B cell (primary cell): ENCODE measurements around the gene SSPN.

ENCODE experiments used
- CTCF ChIP-seq: fragments of 200-600 bp; IDR thresholded peaks from one replicate; pipeline ENCODE4 v1.8.0; 2022; ENCODE audit warnings: antibody characterized with exemption, mild to moderate bottlenecking
- EZH2 ChIP-seq: IDR thresholded peaks from 2 replicates; pipeline ENCODE4 v1.6.1; 2012; ENCODE audit warnings: borderline replicate concordance, low read depth, mild to moderate bottlenecking, moderate library complexity, low read length; ENCODE audit not compliant: insufficient read depth, poor library complexity, severe bottlenecking

GRCh38 chr12:26252946-26253345 is 57.6 kb downstream of the SSPN start:
- TF ChIP-seq CTCF, result no peak
- TF ChIP-seq EZH2, result no peak
